ENCODE measurements around the gene SHROOM3.
"Not testable (repeated sequence)": the region's sequence is repeated elsewhere in the genome, so short reads cannot be mapped to it uniquely, and the experiment has no call there.

The SHROOM3 gene

DNA sequence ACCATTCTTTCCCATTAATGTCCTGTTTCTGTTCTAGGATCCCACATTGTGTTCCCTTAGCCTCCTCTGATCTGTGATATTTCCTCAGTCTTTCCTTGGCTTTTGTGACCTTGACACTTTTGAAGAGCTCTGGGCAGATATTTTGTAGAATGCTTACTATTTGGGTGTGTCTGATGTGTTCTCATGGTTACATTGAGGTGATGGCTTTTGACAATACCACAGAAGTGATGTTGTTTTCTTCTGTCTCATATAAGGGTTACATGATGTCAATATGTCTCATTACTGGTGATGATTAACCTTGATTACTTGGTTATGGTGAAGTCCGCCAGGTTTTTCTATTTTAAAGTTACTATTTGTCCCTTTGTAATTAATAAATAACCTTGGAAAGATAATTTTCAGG, 279.2 kb downstream of the SHROOM3 start:
- no peak for DNase-seq
- TF ChIP-seq GATA1 (IDR thresholded peaks at IDR 0.05; ENCODE audit: low read depth, low read length) (no peak), POLR2A (IDR thresholded peaks at IDR 0.05; ENCODE audit: low read length) (no peak)

DNA sequence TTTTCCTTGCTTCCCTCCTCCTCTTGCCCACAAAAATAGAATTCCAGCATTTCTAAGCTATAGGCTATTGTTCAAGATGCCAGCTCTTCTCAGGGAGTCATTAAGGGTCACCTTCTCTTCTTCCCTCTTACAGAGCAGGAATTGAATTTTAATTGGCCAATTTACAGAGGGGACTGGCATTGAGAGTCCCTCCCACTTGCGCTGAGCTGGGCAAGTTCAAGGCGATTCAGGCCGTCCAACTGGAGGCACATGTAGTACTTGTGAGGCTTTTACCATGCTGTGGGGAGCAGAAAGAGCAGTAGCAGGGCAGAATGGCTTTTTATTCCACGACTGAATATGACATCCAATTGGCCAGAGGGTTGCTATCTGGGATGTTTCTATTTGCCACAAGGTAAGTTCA, 281.0 kb downstream of the SHROOM3 start:
- TF ChIP-seq GATA1 (IDR thresholded peaks at IDR 0.05; ENCODE audit: low read depth, low read length) (no peak), POLR2A (IDR thresholded peaks at IDR 0.05; ENCODE audit: low read length) (no peak)
- DNase-seq, result no peak

DNA sequence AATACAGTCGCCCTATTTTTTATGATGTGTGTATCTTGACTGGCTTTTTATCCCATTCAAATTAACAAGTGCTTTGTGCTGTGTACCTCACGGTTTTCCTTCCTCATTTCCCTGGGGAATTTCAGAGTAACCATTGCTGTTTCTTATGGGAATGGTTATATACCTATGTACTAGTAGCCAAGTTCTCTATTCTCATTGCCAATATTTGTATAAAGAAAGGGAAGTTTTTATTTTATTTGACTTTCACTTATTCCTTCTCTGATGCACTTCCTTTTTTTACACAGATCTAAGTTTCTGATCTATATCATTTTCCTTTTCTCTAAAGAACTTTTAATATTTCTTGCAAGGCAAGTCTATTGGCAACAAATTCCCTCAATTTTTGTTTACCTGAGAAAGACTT, 281.6 kb downstream of the SHROOM3 start:
- TF ChIP-seq GATA1 (IDR thresholded peaks at IDR 0.05; ENCODE audit: low read depth, low read length), result no peak
- no peak for TF ChIP-seq POLR2A (IDR thresholded peaks at IDR 0.05; ENCODE audit: low read length)
- no peak for DNase-seq

DNA sequence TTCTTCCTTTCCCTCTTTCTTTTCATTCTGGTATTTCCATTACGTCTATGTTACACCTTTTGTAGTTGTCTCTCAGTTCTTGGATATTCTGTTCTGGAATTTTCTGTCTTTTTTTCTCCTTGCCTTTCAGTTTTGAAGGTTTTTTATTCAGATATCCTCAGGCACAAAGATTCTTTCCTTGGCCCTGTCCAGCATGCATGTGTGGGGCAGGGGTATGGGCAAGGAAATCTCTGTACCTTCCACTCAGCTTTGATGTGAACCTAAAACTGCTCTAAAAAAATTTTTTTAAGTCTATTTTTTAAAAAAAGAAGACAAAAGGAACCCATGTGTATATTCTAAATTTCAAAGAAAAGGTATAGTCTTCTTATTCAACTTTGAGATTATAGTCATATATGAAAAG, 282.4 kb downstream of the SHROOM3 start:
- no peak for TF ChIP-seq POLR2A (IDR thresholded peaks at IDR 0.05; ENCODE audit: low read length)
- no peak for DNase-seq

DNA sequence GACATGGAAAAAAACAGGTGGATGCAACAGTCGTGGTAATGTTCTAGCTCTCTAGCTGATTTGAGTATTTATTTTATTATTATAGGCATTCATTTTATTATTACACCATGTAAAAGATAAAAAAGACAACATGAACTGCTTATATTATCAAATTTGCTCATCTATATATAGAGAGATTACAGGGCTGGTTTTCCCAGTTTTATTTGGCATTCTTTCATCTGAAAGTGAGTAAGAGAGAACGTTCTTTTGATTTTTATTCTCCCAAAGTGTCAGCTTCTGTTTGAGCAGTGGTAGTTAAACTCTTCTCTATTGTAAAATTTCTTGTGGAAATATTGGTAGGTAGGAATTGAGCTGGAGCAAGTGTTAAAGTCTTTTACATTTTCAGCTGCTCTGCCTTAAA, 283.0 kb downstream of the SHROOM3 start:
- no peak for DNase-seq
- TF ChIP-seq GATA1 (IDR thresholded peaks at IDR 0.05; ENCODE audit: low read depth, low read length), result no peak

DNA sequence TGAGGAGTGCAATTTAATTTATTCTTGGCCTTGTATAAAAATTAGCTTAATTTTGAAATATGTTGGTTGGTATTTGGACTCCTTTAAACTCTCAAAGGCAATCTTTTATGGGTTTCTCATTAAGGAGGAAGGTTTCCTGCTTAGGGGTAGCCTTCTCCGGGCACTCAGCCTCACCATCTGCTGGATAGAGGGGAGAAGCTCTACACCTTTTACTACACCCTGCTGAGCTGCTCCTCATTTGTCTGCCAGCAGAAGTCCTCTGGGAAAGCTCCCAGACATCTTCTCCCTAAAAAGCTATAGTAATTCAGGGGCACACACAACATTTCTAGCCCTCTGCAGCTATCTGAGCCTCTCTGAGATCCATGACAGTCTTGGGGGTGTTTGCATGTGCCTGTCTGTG, 283.8 kb downstream of the SHROOM3 start:
- DNase-seq, result no peak
- no peak for TF ChIP-seq POLR2A (IDR thresholded peaks at IDR 0.05; ENCODE audit: low read length)
- no peak for TF ChIP-seq GATA1 (IDR thresholded peaks at IDR 0.05; ENCODE audit: low read depth, low read length)

DNA sequence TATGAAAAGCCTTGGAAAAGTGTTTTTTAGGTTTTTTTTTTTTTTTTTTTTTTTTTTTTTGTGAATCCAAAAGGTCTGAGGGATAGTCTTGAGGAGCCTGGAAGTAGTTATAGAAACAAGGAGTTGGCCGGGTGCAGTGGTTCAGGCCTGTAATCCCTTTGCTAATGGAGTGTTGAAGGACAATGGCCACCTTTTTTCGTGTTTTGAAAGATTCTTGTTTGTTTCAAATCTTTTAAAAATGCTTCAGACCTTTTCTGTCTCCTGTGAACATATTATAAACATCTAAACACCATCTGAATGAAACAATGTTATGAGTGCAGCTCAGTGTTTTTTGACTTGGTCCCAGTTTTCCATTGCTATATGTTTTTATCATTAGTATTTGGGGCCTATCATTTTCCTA, 285.1 kb downstream of the SHROOM3 start:
- no peak for TF ChIP-seq GATA1 (IDR thresholded peaks at IDR 0.05; ENCODE audit: low read depth, low read length)
- TF ChIP-seq POLR2A (IDR thresholded peaks at IDR 0.05; ENCODE audit: low read length), result no peak

DNA sequence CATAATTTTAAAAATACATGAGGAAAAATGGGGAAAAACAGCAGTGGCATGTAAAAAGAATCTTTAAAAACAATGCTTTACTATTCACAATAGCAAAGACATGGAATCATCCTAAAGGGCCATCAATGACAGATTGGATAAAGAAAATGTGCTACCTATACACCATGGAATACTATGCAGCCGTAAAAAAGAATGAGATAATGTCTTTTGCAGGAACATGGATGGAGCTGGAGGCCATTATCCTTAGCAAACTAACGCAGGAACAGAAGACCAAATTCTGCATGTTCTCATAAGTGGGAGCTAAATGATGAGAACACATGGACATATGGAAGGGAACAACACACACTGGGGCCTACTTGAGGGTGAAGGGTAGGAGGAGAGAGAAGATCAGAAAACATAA, 287.1 kb downstream of the SHROOM3 start:
- DNase-seq, result not testable (repeated sequence)

More for the DNA sequence above, 285.1 kb downstream of the SHROOM3 start:
- no peak for DNase-seq

DNA sequence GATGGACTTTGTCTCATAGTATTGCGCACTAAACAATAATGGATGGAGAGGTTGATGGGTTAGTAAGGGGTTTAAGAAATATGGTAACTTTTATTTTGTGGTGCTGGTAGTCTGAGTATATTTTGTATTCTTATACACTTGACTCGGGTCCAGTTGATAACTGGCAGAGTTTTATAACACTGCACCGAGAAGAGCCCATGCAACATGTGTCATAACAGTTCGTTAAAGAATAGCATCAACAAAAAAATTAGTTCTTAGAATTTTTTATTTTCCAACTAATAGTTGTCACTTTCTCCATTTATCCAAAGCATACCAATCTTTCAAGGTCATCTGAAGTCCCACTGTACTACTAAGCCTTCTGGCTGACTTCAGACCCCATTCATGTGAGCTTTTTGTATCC, 287.8 kb downstream of the SHROOM3 start:
- no peak for TF ChIP-seq POLR2A (IDR thresholded peaks at IDR 0.05; ENCODE audit: low read length)
- TF ChIP-seq GATA1 (IDR thresholded peaks at IDR 0.05; ENCODE audit: low read depth, low read length), result no peak
- no peak for DNase-seq

DNA sequence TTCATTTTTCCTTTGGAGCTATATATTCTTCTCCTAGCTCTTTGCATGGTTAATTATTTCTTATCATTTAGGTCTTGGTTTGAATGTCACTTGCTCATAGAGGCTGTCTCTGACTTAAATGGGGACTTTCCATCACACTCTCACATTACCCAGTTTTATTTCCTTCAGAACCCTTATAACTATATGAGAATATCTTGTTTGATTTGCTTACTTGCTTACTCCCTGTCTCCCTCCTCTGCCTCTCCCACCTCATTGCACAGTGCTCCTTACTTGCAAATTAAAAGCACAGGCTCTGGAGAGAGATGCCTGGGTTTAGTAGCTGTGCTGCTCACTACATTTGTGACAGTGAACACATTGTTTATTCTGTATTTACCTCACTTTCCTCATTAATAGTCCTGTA, 288.3 kb downstream of the SHROOM3 start:
- no peak for DNase-seq
- TF ChIP-seq GATA1 (IDR thresholded peaks at IDR 0.05; ENCODE audit: low read depth, low read length) (no peak), POLR2A (IDR thresholded peaks at IDR 0.05; ENCODE audit: low read length) (no peak)

DNA sequence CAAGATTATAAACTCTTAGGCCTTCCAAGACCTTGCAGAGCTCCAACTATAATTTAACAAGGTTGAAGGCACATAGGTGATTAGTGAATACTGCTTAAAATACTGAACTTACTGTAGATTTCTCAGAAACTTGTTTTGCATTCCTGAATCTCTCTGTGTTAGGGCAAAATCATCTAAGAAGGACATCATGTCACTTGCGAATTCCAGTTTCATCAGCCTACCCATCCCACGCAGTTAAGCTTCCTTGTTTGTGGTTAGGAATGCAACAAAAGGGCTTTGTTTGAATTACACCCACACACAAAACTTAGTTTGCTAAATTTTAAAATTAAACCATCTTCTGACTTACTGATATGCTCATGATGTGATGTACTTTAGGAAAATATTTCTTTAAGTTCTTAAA, 288.9 kb downstream of the SHROOM3 start:
- DNase-seq, result no peak
- TF ChIP-seq POLR2A (IDR thresholded peaks at IDR 0.05; ENCODE audit: low read length), result no peak

DNA sequence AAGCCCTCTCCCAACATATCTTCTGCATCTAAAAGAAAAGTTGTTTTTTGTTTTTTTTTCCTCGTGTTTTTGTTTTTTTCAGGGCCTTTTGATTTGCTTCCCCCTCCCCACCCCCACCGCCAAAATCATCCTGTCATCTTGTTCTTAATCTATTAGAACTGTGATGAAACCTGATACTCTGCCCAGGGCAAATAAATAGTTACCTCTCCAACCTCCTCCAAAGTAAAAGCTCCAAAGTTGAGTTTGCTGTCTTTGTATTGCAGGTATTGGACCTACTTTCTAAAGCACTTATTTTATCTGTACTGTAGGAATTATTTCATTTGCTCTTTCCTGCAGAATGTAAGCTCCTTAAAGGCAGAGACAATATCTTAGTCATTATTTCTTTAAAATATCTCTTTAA, 290.0 kb downstream of the SHROOM3 start:
- no peak for TF ChIP-seq GATA1 (IDR thresholded peaks at IDR 0.05; ENCODE audit: low read depth, low read length)
- TF ChIP-seq POLR2A (IDR thresholded peaks at IDR 0.05; ENCODE audit: low read length), result no peak
- DNase-seq, result no peak

DNA sequence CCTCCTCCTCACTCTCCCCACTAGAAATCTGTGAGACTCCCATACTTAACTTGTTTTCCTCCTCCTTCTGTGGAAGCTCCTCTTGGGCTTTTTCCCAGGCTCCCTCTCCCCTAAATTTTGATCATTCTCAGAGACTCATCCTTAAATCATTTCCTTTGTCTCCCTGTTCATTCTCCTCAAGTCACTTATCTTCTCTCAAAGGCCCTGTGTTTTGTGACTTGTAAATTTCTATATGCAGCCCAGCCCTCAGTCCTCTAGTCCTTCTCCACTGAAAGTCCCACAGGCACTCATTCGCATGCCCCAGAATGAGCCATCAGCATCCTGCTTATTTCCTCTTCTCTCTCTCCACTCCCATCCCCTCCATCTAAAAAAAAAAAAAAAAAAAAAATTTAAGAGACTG, 291.1 kb downstream of the SHROOM3 start:
- no peak for DNase-seq

DNA sequence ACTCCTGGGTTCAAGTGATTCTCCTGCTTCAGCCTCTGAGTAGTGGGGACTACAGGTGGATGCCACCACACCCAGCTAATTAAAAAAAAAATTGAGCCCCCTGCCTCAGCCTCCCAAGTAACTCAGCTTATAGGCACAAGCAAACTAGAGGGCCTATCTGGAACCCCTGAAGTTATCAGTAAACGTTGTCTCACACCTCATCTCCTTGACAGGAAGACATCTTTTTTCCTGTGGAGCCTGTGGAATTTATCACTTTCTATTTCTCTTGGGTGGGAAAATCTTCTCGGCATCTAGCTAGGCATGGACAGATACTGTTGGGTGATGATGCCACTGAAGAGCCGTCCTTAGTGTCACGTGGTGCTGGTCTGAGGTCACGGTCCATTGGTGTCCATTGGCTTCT, 291.6 kb downstream of the SHROOM3 start:
- no peak for TF ChIP-seq POLR2A (IDR thresholded peaks at IDR 0.05; ENCODE audit: low read length)
- no peak for TF ChIP-seq GATA1 (IDR thresholded peaks at IDR 0.05; ENCODE audit: low read depth, low read length)
- no peak for DNase-seq

More for the DNA sequence above, 291.1 kb downstream of the SHROOM3 start:
- no peak for TF ChIP-seq POLR2A (IDR thresholded peaks at IDR 0.05; ENCODE audit: low read length)
- TF ChIP-seq GATA1 (IDR thresholded peaks at IDR 0.05; ENCODE audit: low read depth, low read length), result no peak

DNA sequence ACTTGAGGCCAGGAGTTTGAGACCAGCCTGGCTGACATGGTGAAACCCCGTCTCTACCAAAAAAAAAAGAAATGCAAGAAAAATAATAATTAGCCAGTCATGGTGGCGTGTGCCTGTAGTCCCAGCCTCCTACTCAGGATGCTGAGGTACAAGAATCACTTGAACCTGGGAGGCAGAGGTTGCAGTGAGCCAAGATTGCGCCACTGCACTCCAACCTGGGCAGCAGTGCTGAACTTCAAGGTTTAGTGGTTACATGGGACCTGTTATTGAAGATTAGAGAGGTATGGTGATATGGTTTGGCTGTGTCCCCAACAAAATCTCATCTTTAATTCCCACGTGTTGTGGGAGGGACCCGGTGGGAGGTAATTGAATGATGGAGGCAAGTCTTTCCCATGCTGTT, 292.9 kb downstream of the SHROOM3 start:
- not testable (repeated sequence) for DNase-seq

DNA sequence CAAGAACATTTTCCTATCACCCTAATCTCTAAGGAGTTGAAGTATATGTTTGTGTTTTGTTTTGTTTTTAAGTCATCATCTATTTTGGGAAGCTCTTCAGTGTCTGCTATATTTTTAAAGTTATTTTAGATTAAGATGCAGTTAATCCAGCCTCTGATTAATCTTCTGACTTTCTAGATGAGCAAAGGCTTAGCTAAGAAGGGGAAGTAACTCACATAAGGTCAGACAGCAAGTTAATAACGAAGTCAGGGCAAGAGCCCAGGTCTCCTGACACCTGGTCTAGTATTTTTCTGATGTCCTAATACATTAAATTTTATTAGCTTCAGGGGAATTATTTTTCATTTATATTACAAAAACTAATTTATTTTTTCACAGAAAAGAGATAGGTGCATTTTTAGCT, 294.4 kb downstream of the SHROOM3 start:
- TF ChIP-seq GATA1 (IDR thresholded peaks at IDR 0.05; ENCODE audit: low read depth, low read length) (no peak), POLR2A (IDR thresholded peaks at IDR 0.05; ENCODE audit: low read length) (no peak)
- no peak for DNase-seq

DNA sequence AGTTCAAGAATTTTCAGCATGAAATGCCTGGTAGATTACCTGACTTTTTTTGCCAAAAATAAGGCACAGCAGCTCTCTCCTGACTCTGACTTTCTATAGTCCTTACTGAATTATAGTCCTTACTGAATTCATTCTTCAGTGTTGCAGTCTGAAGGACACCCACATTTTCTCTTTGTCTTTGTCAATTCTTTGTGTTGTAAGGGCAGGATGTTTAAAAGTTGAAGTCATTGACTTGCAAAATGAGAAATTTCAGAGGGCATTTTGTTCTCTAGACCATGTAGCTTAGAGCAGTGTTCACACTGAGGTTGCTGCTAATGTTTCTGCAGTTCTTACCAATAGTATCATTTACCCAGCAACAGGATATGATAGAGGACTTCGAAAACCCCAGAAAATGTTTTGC, 295.0 kb downstream of the SHROOM3 start:
- no peak for TF ChIP-seq POLR2A (IDR thresholded peaks at IDR 0.05; ENCODE audit: low read length)
- TF ChIP-seq GATA1 (IDR thresholded peaks at IDR 0.05; ENCODE audit: low read depth, low read length), result no peak
- DNase-seq, result no peak

All from erythroblast (primary cell).